Testis (tissue), 3 donors: ENCODE measurements around the gene LAMTOR3. TPM values are rescaled to one million over a fixed set of nuclear protein-coding genes. Genes with fewer than 3 reads are reported as not detected.

ENCODE experiments used
- DNase-seq: peaks from one replicate; pipeline ENCODE4 v3.0.0-alpha.2; 2019
- H3K27ac ChIP-seq, 2 donors: fragments of 200-600 bp; sonication (generic); one replicate each; pipeline ENCODE4 v1.5.1; 2019
- H3K27me3 ChIP-seq: fragments of 200-600 bp; sonication (generic); one replicate; pipeline ENCODE4 v1.5.1; 2019
- H3K36me3 ChIP-seq: fragments of 200-600 bp; sonication (generic); one replicate; pipeline ENCODE4 v1.5.1; 2017; ENCODE audit warnings: low read depth; ENCODE audit errors: missing control alignments
- H3K4me1 ChIP-seq: fragments of 200-600 bp; sonication (generic); one replicate; pipeline ENCODE4 v1.5.1; 2019
- H3K4me3 ChIP-seq, 2 donors: fragments of 200-600 bp; sonication (generic); one replicate each; pipeline ENCODE4 v1.5.1; 2017 to 2019
- H3K9me3 ChIP-seq: fragments of 200-600 bp; sonication (generic); one replicate; pipeline ENCODE4 v1.5.1; 2017
- CTCF ChIP-seq, 3 experiments: fragments of 450-650 bp in 2 of 3; fragments of 200-600 bp in 1 of 3; sonication (generic) in 1 of 3; IDR thresholded peaks; one replicate each; pipeline ENCODE4 v1.5.1; 2016 to 2019; ENCODE audit warnings: antibody characterized with exemption in 3 of 3, mild to moderate bottlenecking in 2 of 3, moderate library complexity in 1 of 3
- POLR2A ChIP-seq: fragments of 450-650 bp; IDR thresholded peaks from one replicate; pipeline ENCODE4 v1.6.1; 2017; ENCODE audit warnings: antibody characterized with exemption, mild to moderate bottlenecking, moderate library complexity
- WGBS, 2 donors: methylation state at CpG; one replicate each; pipeline ENCODE4 v1.1.5; 2018; 5-methylcytosine and 5-hydroxymethylcytosine counted together
- intact Hi-C: fragments of 100-400 bp; cut with DNase I; formaldehyde crosslinking; loops from one replicate; pipeline ENCODE4 v1.15.1; 2023; ENCODE audit warnings: low total_unique reads
- polyA plus RNA-seq: library from polyadenylated mRNA; stranded (reverse); fragments of 350-450 nt; fragmentation: Illumina TruSeq; extraction: RNeasy Lipid Tissue Mini Kit (QIAGEN cat#74804); gene quantifications from one replicate; pipeline ENCODE4 v1.2.3, GENCODE V29; 2014; ENCODE audit warnings: low read depth, low replicate concordance; ENCODE audit not compliant: insufficient read depth
- total RNA-seq, 2 donors: library from RNA; depleted of rRNA; stranded (reverse); fragments of >200 nt; gene quantifications; one replicate each; pipeline ENCODE4 v1.2.3, GENCODE V29; 2016

Gene LAMTOR3
- total and polyA plus RNA-seq, 3 donors from 2014 or later, result 42.0 to 51.7 (median 50.2) TPM

- no peak for TF ChIP-seq CTCF (IDR thresholded peaks at IDR 0.05)
- no peak for TF ChIP-seq POLR2A
- H3K4me1 ChIP-seq, result peaks cover 12% of the 10 kb centered on the region
- 0 to 1% methylated on average over 12 of the region's 12 CpGs for WGBS, 2 donors
- DNase-seq, result no peak
- H3K36me3 ChIP-seq, result no peaks in the 10 kb centered on the region
- H3K27ac ChIP-seq, result peak overlapping the region; percentile 71 to 87
- H3K9me3 ChIP-seq, result no peaks in the 10 kb centered on the region
- H3K4me3 ChIP-seq, result peak overlapping the region; percentile 80 to 81
- no peaks in the 10 kb centered on the region for H3K27me3 ChIP-seq
- intact Hi-C loops, result no loop called here
These were observed 427 bp downstream of the LAMTOR3 start for GRCh38 chr4:99893839-99894160.

- Histone ChIP-seq H3K27me3 (no peaks in the 10 kb centered on the region), H3K9me3 (no peaks in the 10 kb centered on the region), H3K36me3 (no peaks in the 10 kb centered on the region), H3K4me3 (peak overlapping the region in 1 of 2 donors; percentile 81), H3K27ac (no peak overlapping the region), H3K4me1 (peaks cover 12% of the 10 kb centered on the region)
- intact Hi-C loops, result no loop called here
- WGBS, 2 donors, result 42 to 55% methylated on average over 8 of the region's 8 CpGs
- no peak for TF ChIP-seq POLR2A
- TF ChIP-seq CTCF (IDR thresholded peaks at IDR 0.05), result no peak
- DNase-seq, result no peak
These were observed 1.2 kb downstream of the LAMTOR3 start for GRCh38 chr4:99893029-99893428.

- Histone ChIP-seq H3K27ac (no peak overlapping the region), H3K27me3 (no peaks in the 10 kb centered on the region), H3K4me3 (no peak overlapping the region), H3K36me3 (no peaks in the 10 kb centered on the region), H3K4me1 (peaks cover 12% of the 10 kb centered on the region), H3K9me3 (no peaks in the 10 kb centered on the region)
- DNase-seq, result no peak
- intact Hi-C loops, result no loop called here
- TF ChIP-seq POLR2A (no peak), CTCF (IDR thresholded peaks at IDR 0.05) (no peak)
- WGBS, 2 donors, result 60 to 61% methylated on average over 2 of the region's 2 CpGs
These were observed 2.9 kb downstream of the LAMTOR3 start for GRCh38 chr4:99891351-99891750.

GRCh38 chr4:99887837-99888236 lies 6.4 kb downstream of the LAMTOR3 start:
- DNase-seq, result no peak
- 53 to 61% methylated on average over 5 of the region's 5 CpGs for WGBS, 2 donors
- intact Hi-C loops, result no loop called here

More at GRCh38 chr4:99887837-99888236, 6.4 kb downstream of the LAMTOR3 start:
- Histone ChIP-seq H3K36me3 (no peaks in the 10 kb centered on the region), H3K4me3 (no peak overlapping the region), H3K27ac (no peak overlapping the region), H3K9me3 (no peaks in the 10 kb centered on the region), H3K27me3 (no peaks in the 10 kb centered on the region), H3K4me1 (peaks cover 3% of the 10 kb centered on the region)
- TF ChIP-seq CTCF (IDR thresholded peaks at IDR 0.05) (no peak), POLR2A (no peak)
